ENCODE measurements around the gene MMP24OS.

MMP24OS gene

GRCh38 chr20:35281506-35282101, 3.7 kb upstream of the MMP24OS start:
- ChIA-PET CTCF (interaction anchor here (0.8 to 5.0 kb wide), 7 partner anchors 12 to 164 kb away, joined by 3 to 42 read pairs (median 4); partner anchors contain the start of gene GDF5), POLR2A (interaction anchor here (0.9 to 1.2 kb wide), 2 partner anchors 8 to 147 kb away, joined by 3 read pairs; no protein-coding TSS in a partner anchor)
- DNase-seq (ENCODE audit: low read depth, low spot score), result no peak
- no peak for TF ChIP-seq CTCF (IDR thresholded peaks at IDR 0.05; ENCODE audit: insufficient read depth, low read length, missing control alignments)
- H3K4me3 ChIP-seq (ENCODE audit: low read depth, low read length), result no peak overlapping the region

GRCh38 chr20:35280523-35280922, 2.6 kb upstream of the MMP24OS start:
- POLR2A ChIA-PET, result interaction anchor here (0.8 to 1.2 kb wide), 2 partner anchors 25 to 148 kb away, joined by 3 read pairs; no protein-coding TSS in a partner anchor

GRCh38 chr20:35279533-35280174, 1.7 kb upstream of the MMP24OS start:
- ChIA-PET POLR2A (interaction anchor here (1.4 kb wide), 1 partner anchor 26 kb away, joined by 3 read pairs; no protein-coding TSS in a partner anchor), CTCF (interaction anchor here (0.8 to 5.1 kb wide), 10 partner anchors 10 to 183 kb away, joined by 3 to 15 read pairs (median 4); partner anchors contain the start of gene GDF5)
- TF ChIP-seq CTCF (IDR thresholded peaks at IDR 0.05; ENCODE audit: insufficient read depth, low read length, missing control alignments), result no peak
- DNase-seq (ENCODE audit: low read depth, low spot score), result no peak
- H3K4me3 ChIP-seq (ENCODE audit: low read depth, low read length), result no peak overlapping the region

More at GRCh38 chr20:35280523-35280922, 2.6 kb upstream of the MMP24OS start:
- DNase-seq (ENCODE audit: low read depth, low spot score), result no peak
- no peak overlapping the region for H3K4me3 ChIP-seq (ENCODE audit: low read depth, low read length)
- CTCF ChIA-PET, result interaction anchor here (0.9 to 5.0 kb wide), 10 partner anchors 10 to 173 kb away, joined by 3 to 42 read pairs (median 4); partner anchors contain the start of gene GDF5
- TF ChIP-seq CTCF (IDR thresholded peaks at IDR 0.05; ENCODE audit: insufficient read depth, low read length, missing control alignments), result no peak

- ChIA-PET CTCF (interaction anchor here (1.1 to 5.1 kb wide), 9 partner anchors 19 to 183 kb away, joined by 3 to 29 read pairs (median 6); partner anchors contain the start of gene GDF5), POLR2A (interaction anchor here (1.4 kb wide), 1 partner anchor 27 kb away, joined by 3 read pairs; no protein-coding TSS in a partner anchor)
- no peak overlapping the region for H3K4me3 ChIP-seq (ENCODE audit: low read depth, low read length)
- no peak for TF ChIP-seq CTCF (IDR thresholded peaks at IDR 0.05; ENCODE audit: insufficient read depth, low read length, missing control alignments)
- no peak for DNase-seq (ENCODE audit: low read depth, low spot score)
These were observed 1.1 kb upstream of the MMP24OS start for GRCh38 chr20:35279040-35279439.

- ChIA-PET CTCF (interaction anchor here (0.8 to 5.1 kb wide), 12 partner anchors 8 to 190 kb away, joined by 3 to 29 read pairs (median 6); partner anchors contain the start of genes EDEM2 and GDF5), POLR2A (interaction anchor here (1.4 kb wide), 2 partner anchors 161 to 179 kb away, joined by 4 to 10 read pairs; partner anchors contain the start of genes CEP250 and GDF5)
- H3K4me3 ChIP-seq (ENCODE audit: low read depth, low read length), result peak overlapping the region; percentile 83
- no peak for TF ChIP-seq CTCF (IDR thresholded peaks at IDR 0.05; ENCODE audit: insufficient read depth, low read length, missing control alignments)
- DNase-seq (ENCODE audit: low read depth, low spot score), result no peak
These were observed 795 bp downstream of the MMP24OS start for GRCh38 chr20:35277127-35277526.
